Raji (cell line): ENCODE measurements around the gene PCDHGB3.

Experiments
- POLR2A ChIP-seq: IDR thresholded peaks from 2 replicates; pipeline ENCODE4 v1.6.1; 2011; ENCODE audit warnings: low read depth, low read length, control low read depth; ENCODE audit not compliant: insufficient read depth

The PCDHGB3 gene

GRCh38 chr5:141354900-141355469, 15.1 kb upstream of the PCDHGB3 start, which contains the start of gene PCDHGA4:
Gene PCDHGA4, plus strand, starts transcription at chr5:141355021. Its CDS starts 87 bp downstream, at chr5:141355108.
- TF ChIP-seq POLR2A: no peak

- no peak for TF ChIP-seq POLR2A
Observed at GRCh38 chr5:141355641-141356040, 14.4 kb upstream of the PCDHGB3 start.

GRCh38 chr5:141356133-141356532, 13.9 kb upstream of the PCDHGB3 start:
- TF ChIP-seq POLR2A: no peak

- no peak for TF ChIP-seq POLR2A
Observed at GRCh38 chr5:141356950-141357349, 13.1 kb upstream of the PCDHGB3 start.

- TF ChIP-seq POLR2A: no peak
Observed at GRCh38 chr5:141359790-141360426, 10.1 kb upstream of the PCDHGB3 start, which contains the start of gene PCDHGB2. Gene PCDHGB2, plus strand, starts transcription at chr5:141359994. Its CDS starts 142 bp downstream, at chr5:141360136.

GRCh38 chr5:141360685-141361084, 9.4 kb upstream of the PCDHGB3 start:
- no peak for TF ChIP-seq POLR2A

- no peak for TF ChIP-seq POLR2A
Observed at GRCh38 chr5:141362719-141363118, 7.3 kb upstream of the PCDHGB3 start.

GRCh38 chr5:141363952-141364660, 5.9 kb upstream of the PCDHGB3 start, which contains the start of gene PCDHGA5:
Gene PCDHGA5, plus strand, starts transcription at chr5:141364162. Its CDS starts 169 bp downstream, at chr5:141364331.
- no peak for TF ChIP-seq POLR2A

GRCh38 chr5:141366016-141366896, 3.8 kb upstream of the PCDHGB3 start:
- TF ChIP-seq POLR2A: no peak

- TF ChIP-seq POLR2A: no peak
Observed at GRCh38 chr5:141371572-141372475, 1.8 kb downstream of the PCDHGB3 start.

GRCh38 chr5:141373673-141374317, 3.8 kb downstream of the PCDHGB3 start, which contains the start of gene PCDHGA6:
Gene PCDHGA6, plus strand, starts transcription at chr5:141373891. Its CDS starts 193 bp downstream, at chr5:141374084.
- no peak for TF ChIP-seq POLR2A

- no peak for TF ChIP-seq POLR2A
Observed at GRCh38 chr5:141374627-141375026, 4.6 kb downstream of the PCDHGB3 start.
